GM18502 (cell line): ENCODE data around the gene ZNF460.

Experiments used
- ATAC-seq: cut with Tn5 transposase; IDR thresholded peaks from one replicate; pipeline ENCODE4 v1.9.1; 2021; ENCODE audit warnings: mild to moderate bottlenecking; ENCODE audit not compliant: unreplicated experiment, poor library complexity

Gene ZNF460

GRCh38 chr19:57279418-57280164, 694 bp upstream of the ZNF460 start:
- ATAC-seq: peak; percentile 66

- ATAC-seq: no peak
These were observed 696 bp downstream of the ZNF460 start for GRCh38 chr19:57280962-57281400.

GRCh38 chr19:57282011-57282643, 1.8 kb downstream of the ZNF460 start:
- ATAC-seq: no peak

GRCh38 chr19:57288373-57288772, 8.1 kb downstream of the ZNF460 start:
- no peak for ATAC-seq

- no peak for ATAC-seq
These were observed 10.7 kb downstream of the ZNF460 start for GRCh38 chr19:57290970-57291369.

GRCh38 chr19:57292547-57292946, 12.3 kb downstream of the ZNF460 start:
- ATAC-seq: no peak

GRCh38 chr19:57293719-57294118, 13.4 kb downstream of the ZNF460 start:
- no peak for ATAC-seq

- ATAC-seq: no peak
These were observed 21.8 kb downstream of the ZNF460 start for GRCh38 chr19:57302020-57302465.

GRCh38 chr19:57302727-57303401, 22.6 kb downstream of the ZNF460 start:
- no peak for ATAC-seq

GRCh38 chr19:57305056-57305455, 24.8 kb downstream of the ZNF460 start:
- no peak for ATAC-seq

GRCh38 chr19:57308514-57308913, 28.2 kb downstream of the ZNF460 start:
- no peak for ATAC-seq

- no peak for ATAC-seq
These were observed 30.5 kb downstream of the ZNF460 start for GRCh38 chr19:57310792-57311191.

- ATAC-seq: no peak
These were observed 33.9 kb downstream of the ZNF460 start for GRCh38 chr19:57314146-57314545.

GRCh38 chr19:57317503-57317902, 37.2 kb downstream of the ZNF460 start:
- no peak for ATAC-seq

GRCh38 chr19:57319869-57320179, 39.5 kb downstream of the ZNF460 start:
- ATAC-seq: no peak

- peak; percentile 97 for ATAC-seq
These were observed 40.1 kb downstream of the ZNF460 start, which contains the start of gene ZNF543 for GRCh38 chr19:57320180-57321084. Gene ZNF543 (plus strand): TSS chr19:57320472. CDS start chr19:57320854, 382 bp downstream.

GRCh38 chr19:57321116-57321515, 40.8 kb downstream of the ZNF460 start:
- no peak for ATAC-seq

GRCh38 chr19:57321751-57322150, 41.5 kb downstream of the ZNF460 start:
- no peak for ATAC-seq

- ATAC-seq: no peak
These were observed 44.7 kb downstream of the ZNF460 start for GRCh38 chr19:57324992-57325391.

- ATAC-seq: no peak
These were observed 47.7 kb downstream of the ZNF460 start for GRCh38 chr19:57327993-57328392.
